Epidermal melanocyte (primary cell): Measurements from ENCODE around the gene NUSAP1.
"Not testable (repeated sequence)": the region's sequence is repeated elsewhere in the genome, so short reads cannot be mapped to it uniquely, and the experiment has no call there.

Experiments used
- DNase-seq: peaks from one replicate; pipeline ENCODE4 v3.0.0; 2011; ENCODE audit warnings: low spot score; ENCODE audit not compliant: insufficient read length

The NUSAP1 gene

GRCh38 chr15:41411441-41411840 lies 78.8 kb downstream of the NUSAP1 start:
- no peak for DNase-seq

- no peak for DNase-seq
Observed at GRCh38 chr15:41416128-41416741, 83.6 kb downstream of the NUSAP1 start.

GRCh38 chr15:41416742-41417417 lies 84.2 kb downstream of the NUSAP1 start, which contains the start of gene RTF1:
Gene RTF1 (plus strand): TSS chr15:41417095. CDS start chr15:41417116, 21 bp downstream.
- DNase-seq = peak; percentile 79

GRCh38 chr15:41417418-41418195 lies 84.9 kb downstream of the NUSAP1 start:
- DNase-seq = no peak

GRCh38 chr15:41423979-41424659 lies 91.4 kb downstream of the NUSAP1 start:
- DNase-seq = no peak

- DNase-seq = no peak
Observed at GRCh38 chr15:41424809-41425208, 92.1 kb downstream of the NUSAP1 start.

- DNase-seq = not testable (repeated sequence)
Observed at GRCh38 chr15:41425907-41426306, 93.2 kb downstream of the NUSAP1 start.

GRCh38 chr15:41429003-41429890 lies 96.6 kb downstream of the NUSAP1 start:
- no peak for DNase-seq
